NCI-H1092 treated with DMSO at 0.1 percent for 48 hours (cell line): ENCODE results near the gene ULK4.
A peak's percentile ranks its signal among the peaks of the same experiment; 100 is the strongest.
"Not testable (repeated sequence)": the region's sequence is repeated elsewhere in the genome, so short reads cannot be mapped to it uniquely, and the experiment has no call there.

Experiments
- DNase-seq: peaks from one replicate; lab custom pipeline; 2025; lab: John Stamatoyannopoulos, UW

The ULK4 gene

GRCh38 chr3:41436983-41437382, 524.9 kb downstream of the ULK4 start:
- no peak for DNase-seq

GRCh38 chr3:41434781-41435180, 527.1 kb downstream of the ULK4 start:
- DNase-seq: no peak

- no peak for DNase-seq
These were observed 530.5 kb downstream of the ULK4 start for GRCh38 chr3:41431386-41431785.

- DNase-seq: no peak
These were observed 531.0 kb downstream of the ULK4 start for GRCh38 chr3:41430886-41431285.

- no peak for DNase-seq
These were observed 531.5 kb downstream of the ULK4 start for GRCh38 chr3:41430391-41430790.

GRCh38 chr3:41426485-41426884, 535.4 kb downstream of the ULK4 start:
- DNase-seq: no peak

GRCh38 chr3:41424543-41425300, 537.2 kb downstream of the ULK4 start:
- DNase-seq: no peak

- DNase-seq: no peak
These were observed 542.1 kb downstream of the ULK4 start for GRCh38 chr3:41419809-41420208.

- DNase-seq: no peak
These were observed 542.8 kb downstream of the ULK4 start for GRCh38 chr3:41418961-41419691.

GRCh38 chr3:41417574-41417973, 544.3 kb downstream of the ULK4 start:
- no peak for DNase-seq

- DNase-seq: no peak
These were observed 550.8 kb downstream of the ULK4 start for GRCh38 chr3:41411065-41411464.

- no peak for DNase-seq
These were observed 556.4 kb downstream of the ULK4 start for GRCh38 chr3:41405466-41405865.

GRCh38 chr3:41404582-41404981, 557.3 kb downstream of the ULK4 start:
- DNase-seq: no peak

GRCh38 chr3:41394896-41395295, 567.0 kb downstream of the ULK4 start:
- DNase-seq: no peak

- DNase-seq: not testable (repeated sequence)
These were observed 591.0 kb downstream of the ULK4 start for GRCh38 chr3:41370765-41371535.

- DNase-seq: no peak
These were observed 591.6 kb downstream of the ULK4 start for GRCh38 chr3:41370307-41370706.

- DNase-seq: peak; percentile 18
These were observed 592.1 kb downstream of the ULK4 start for GRCh38 chr3:41369838-41370237.

GRCh38 chr3:41365973-41366372, 595.9 kb downstream of the ULK4 start:
- no peak for DNase-seq

GRCh38 chr3:41364736-41365135, 597.2 kb downstream of the ULK4 start:
- DNase-seq: no peak

GRCh38 chr3:41363830-41364523, 597.9 kb downstream of the ULK4 start:
- no peak for DNase-seq

- DNase-seq: no peak
These were observed 599.0 kb downstream of the ULK4 start for GRCh38 chr3:41362638-41363559.
